ENCODE results near the gene ESPL1. TPM values are rescaled to one million over a fixed set of nuclear protein-coding genes. Genes with fewer than 3 reads are reported as not detected.

The ESPL1 gene
- polyA plus RNA-seq, 2 of the 4 experiments (the other 2 are of a cell fraction): 10.0 to 16.5 TPM

DNA sequence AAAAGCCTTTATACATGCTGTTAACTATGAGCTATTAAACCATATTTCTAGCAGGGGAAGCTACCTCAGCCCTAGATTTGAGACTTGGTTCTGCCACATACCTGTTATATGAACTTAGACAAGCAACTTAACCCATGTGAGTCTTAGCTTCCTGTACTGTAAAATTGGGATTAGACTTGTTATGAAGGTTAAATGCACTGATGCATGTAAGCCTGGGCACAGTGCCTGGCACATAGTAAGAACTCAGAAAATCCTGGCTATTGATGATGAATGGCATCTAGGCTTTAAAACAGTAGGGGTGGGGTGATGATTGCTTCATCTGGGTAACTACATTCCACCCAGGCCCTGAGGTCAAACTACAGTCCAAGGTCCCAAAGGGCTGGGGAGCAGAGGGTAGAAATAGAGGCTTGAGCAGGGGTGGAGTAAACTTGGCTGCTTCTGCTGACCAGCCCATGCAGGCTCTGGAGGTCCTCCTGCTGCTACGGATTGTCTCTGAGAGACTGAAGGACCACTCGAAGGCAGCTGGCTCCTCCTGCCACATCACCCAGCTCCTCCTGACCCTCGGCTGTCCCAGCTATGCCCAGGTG is 11.3 kb downstream of the ESPL1 start:
- Histone ChIP-seq H3K4me1 (no peaks in the 10 kb centered on the region), H3K27ac (no peak overlapping the region), H3K4me2 (no peak overlapping the region), H3K9me3 (no peaks in the 10 kb centered on the region), H3K4me3 (no peak overlapping the region)
- no peak for TF ChIP-seq TP53 (CRISPR knock-in tag; IDR thresholded peaks at IDR 0.05)
- CTCF ChIA-PET: interaction anchor here (1.0 to 28.2 kb wide), 10 partner anchors 9 to 219 kb away, joined by 3 to 1046 read pairs (median 8); partner anchors contain the start of genes AAAS, ESPL1, ITGB7 and PFDN5
- POLR2A ChIA-PET: no interaction called here
- no peak for DNase-seq (ENCODE audit: low read depth in 1 of 2, low spot score in 1 of 2)
- no peak; a peak in 1 of 6 replicates for ATAC-seq
- WGBS (ENCODE audit: missing lambda C conversion rate): 65% methylated on average over 3 of the region's 3 CpGs
- FAIRE-seq: no peak

DNA sequence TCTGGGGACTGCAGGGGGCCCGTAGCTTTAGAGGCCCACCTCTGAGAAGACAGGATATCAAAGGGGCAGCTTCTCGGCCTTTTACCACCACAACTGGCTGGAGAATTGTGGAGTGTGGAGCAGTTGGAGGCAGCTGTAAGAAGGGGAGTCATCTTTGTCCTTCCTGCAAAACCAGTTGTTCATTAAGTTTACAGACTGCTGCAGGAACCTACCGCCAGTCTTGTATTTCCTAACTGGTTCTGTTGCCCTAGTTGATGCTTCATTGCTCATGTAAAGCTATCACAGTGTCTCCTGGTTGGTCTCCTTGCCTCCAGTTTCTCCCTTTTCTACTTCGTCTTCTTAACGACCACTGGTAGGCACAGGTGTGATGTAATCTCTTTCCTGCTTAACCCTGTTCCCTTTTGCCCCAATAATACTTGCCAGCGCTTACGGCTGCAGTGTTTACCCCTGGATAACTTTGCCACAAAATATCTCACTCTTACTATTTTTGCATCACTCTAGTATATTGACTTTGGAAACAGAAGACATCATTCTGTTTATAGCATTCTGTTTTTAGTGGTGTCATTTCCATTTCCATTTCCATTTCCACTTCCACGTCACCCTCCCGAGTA is 11.9 kb downstream of the ESPL1 start:
- no peak for ATAC-seq

DNA sequence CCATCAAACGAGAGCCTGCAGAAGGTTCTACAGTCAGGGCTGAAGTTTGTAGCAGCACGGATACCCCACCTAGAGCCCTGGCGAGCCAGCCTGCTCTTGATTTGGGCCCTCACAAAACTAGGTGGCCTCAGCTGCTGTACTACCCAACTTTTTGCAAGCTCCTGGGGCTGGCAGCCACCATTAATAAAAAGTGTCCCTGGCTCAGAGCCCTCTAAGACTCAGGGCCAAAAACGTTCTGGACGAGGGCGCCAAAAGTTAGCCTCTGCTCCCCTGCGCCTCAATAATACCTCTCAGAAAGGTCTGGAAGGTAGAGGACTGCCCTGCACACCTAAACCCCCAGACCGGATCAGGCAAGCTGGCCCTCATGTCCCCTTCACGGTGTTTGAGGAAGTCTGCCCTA is 18.3 kb downstream of the ESPL1 start:
- Histone ChIP-seq H3K4me1 (no peaks in the 10 kb centered on the region), H3K4me3 (no peak overlapping the region), H3K27ac (no peak overlapping the region), H3K9me3 (no peaks in the 10 kb centered on the region), H3K4me2 (no peak overlapping the region)
- FAIRE-seq (no peak), ATAC-seq (no peak), DNase-seq (ENCODE audit: low read depth in 1 of 2, low spot score in 1 of 2) (no peak)
- TF ChIP-seq, protein P1, sequence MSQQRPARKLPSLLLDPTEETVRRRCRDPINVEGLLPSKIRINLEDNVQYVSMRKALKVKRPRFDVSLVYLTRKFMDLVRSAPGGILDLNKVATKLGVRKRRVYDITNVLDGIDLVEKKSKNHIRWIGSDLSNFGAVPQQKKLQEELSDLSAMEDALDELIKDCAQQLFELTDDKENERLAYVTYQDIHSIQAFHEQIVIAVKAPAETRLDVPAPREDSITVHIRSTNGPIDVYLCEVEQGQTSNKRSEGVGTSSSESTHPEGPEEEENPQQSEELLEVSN (IDR thresholded peaks at IDR 0.05; ENCODE audit: borderline replicate concordance, low read depth): no peak
- TF ChIP-seq FOSL2 (IDR thresholded peaks at IDR 0.05) (no peak), FOSL2 (CRISPR knock-in tag; IDR thresholded peaks at IDR 0.05) (no peak), KDM1A (IDR thresholded peaks at IDR 0.05; ENCODE audit: low read depth) (no peak), EHMT2 (IDR thresholded peaks at IDR 0.05; ENCODE audit: low read depth) (no peak), CHD4 (IDR thresholded peaks at IDR 0.05; ENCODE audit: borderline replicate concordance) (no peak), RARB (CRISPR knock-in tag; IDR thresholded peaks at IDR 0.05) (no peak), PHF8 (IDR thresholded peaks at IDR 0.05; ENCODE audit: borderline replicate concordance, low read depth) (no peak), MYC (IDR thresholded peaks at IDR 0.05; ENCODE audit: borderline replicate concordance, low read length) (no peak), ZSCAN20 (CRISPR knock-in tag; IDR thresholded peaks at IDR 0.05) (no peak), TP53 (CRISPR knock-in tag; IDR thresholded peaks at IDR 0.05) (no peak), CBX8 (IDR thresholded peaks at IDR 0.05) (no peak), HOXB13 (CRISPR knock-in tag; IDR thresholded peaks at IDR 0.05; ENCODE audit: low read depth) (no peak), CBX2 (IDR thresholded peaks at IDR 0.05; ENCODE audit: borderline replicate concordance, low read depth) (no peak), MAZ (IDR thresholded peaks at IDR 0.05; ENCODE audit: borderline replicate concordance, low read depth, low read length) (no peak)
- TF ChIP-seq, protein P2, sequence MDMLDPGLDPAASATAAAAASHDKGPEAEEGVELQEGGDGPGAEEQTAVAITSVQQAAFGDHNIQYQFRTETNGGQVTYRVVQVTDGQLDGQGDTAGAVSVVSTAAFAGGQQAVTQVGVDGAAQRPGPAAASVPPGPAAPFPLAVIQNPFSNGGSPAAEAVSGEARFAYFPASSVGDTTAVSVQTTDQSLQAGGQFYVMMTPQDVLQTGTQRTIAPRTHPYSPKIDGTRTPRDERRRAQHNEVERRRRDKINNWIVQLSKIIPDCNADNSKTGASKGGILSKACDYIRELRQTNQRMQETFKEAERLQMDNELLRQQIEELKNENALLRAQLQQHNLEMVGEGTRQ (IDR thresholded peaks at IDR 0.05): no peak
- TF ChIP-seq, protein P3, sequence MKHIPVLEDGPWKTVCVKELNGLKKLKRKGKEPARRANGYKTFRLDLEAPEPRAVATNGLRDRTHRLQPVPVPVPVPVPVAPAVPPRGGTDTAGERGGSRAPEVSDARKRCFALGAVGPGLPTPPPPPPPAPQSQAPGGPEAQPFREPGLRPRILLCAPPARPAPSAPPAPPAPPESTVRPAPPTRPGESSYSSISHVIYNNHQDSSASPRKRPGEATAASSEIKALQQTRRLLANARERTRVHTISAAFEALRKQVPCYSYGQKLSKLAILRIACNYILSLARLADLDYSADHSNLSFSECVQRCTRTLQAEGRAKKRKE (CRISPR knock-in tag; IDR thresholded peaks at IDR 0.05; ENCODE audit: low read depth): no peak
- 85% methylated on average over 9 of the region's 9 CpGs for WGBS (ENCODE audit: missing lambda C conversion rate)
- ChIA-PET POLR2A (interaction anchor here (0.5 to 1.6 kb wide), 3 partner anchors 9 to 148 kb away, joined by 3 to 5 read pairs (median 3); partner anchors contain the start of genes AAAS and PFDN5), CTCF (interaction anchor here (0.6 to 28.2 kb wide), 17 partner anchors 8 to 229 kb away, joined by 3 to 1046 read pairs (median 6); partner anchors contain the start of genes AAAS, ESPL1 and ITGB7)

More for the DNA sequence above, 11.9 kb downstream of the ESPL1 start:
- H3K4me2 ChIP-seq: no peak overlapping the region
- no peaks in the 10 kb centered on the region for H3K4me1 ChIP-seq
- ChIA-PET POLR2A (no interaction called here), CTCF (interaction anchor here (0.6 to 28.2 kb wide), 8 partner anchors 9 to 111 kb away, joined by 3 to 1046 read pairs (median 6); partner anchors contain the start of genes AAAS, ESPL1, ITGB7 and PFDN5)
- no peaks in the 10 kb centered on the region for H3K9me3 ChIP-seq
- no peak overlapping the region for H3K27ac ChIP-seq
- WGBS (ENCODE audit: missing lambda C conversion rate): 96% methylated on average over 9 of the region's 9 CpGs
- no peak for FAIRE-seq
- DNase-seq (ENCODE audit: low read depth in 1 of 2, low spot score in 1 of 2): no peak
- TF ChIP-seq ZC3H11A (IDR thresholded peaks at IDR 0.05) (no peak), GATA3 (IDR thresholded peaks at IDR 0.05; ENCODE audit: borderline replicate concordance) (no peak), ESRRA (IDR thresholded peaks at IDR 0.05; ENCODE audit: borderline replicate concordance, low read length) (no peak), TFCP2L1 (CRISPR knock-in tag; IDR thresholded peaks at IDR 0.05) (no peak), FOSB (CRISPR knock-in tag; IDR thresholded peaks at IDR 0.05) (no peak), KDM1A (IDR thresholded peaks at IDR 0.05; ENCODE audit: low read depth) (no peak), RCOR1 (IDR thresholded peaks at IDR 0.05; ENCODE audit: low read depth, low read length) (no peak), FOXS1 (CRISPR knock-in tag; IDR thresholded peaks at IDR 0.05) (no peak), BHLHE40 (IDR thresholded peaks at IDR 0.05; ENCODE audit: low read depth, low read length) (no peak), POLR2A (IDR thresholded peaks at IDR 0.05; ENCODE audit: low read length) (no peak), ZSCAN20 (CRISPR knock-in tag; IDR thresholded peaks at IDR 0.05) (no peak)
- TF ChIP-seq, protein P1 (IDR thresholded peaks at IDR 0.05; ENCODE audit: borderline replicate concordance, low read depth): no peak
- TF ChIP-seq, protein P2 (IDR thresholded peaks at IDR 0.05): no peak
- H3K4me3 ChIP-seq: no peak overlapping the region
